Stimulated activated CD4-positive, alpha-beta T cell treated with anti-CD3 and anti-CD28 coated beads, Interleukin-1b, Interleukin-23, amount 100 ng/mL, for 4 hours (primary cell): ENCODE data around the gene EXOC2.
A peak's percentile ranks its signal among the peaks of the same experiment; 100 is the strongest.

ENCODE experiments used
- DNase-seq, 2 donors: peaks; one replicate each; pipeline ENCODE4 v3.0.0-alpha.2; 2020; ENCODE audit warnings: low read depth in 2 of 2

Gene EXOC2

GRCh38 chr6:527989-528673 is 164.8 kb downstream of the EXOC2 start:
- DNase-seq = no peak

- DNase-seq = peak in 1 of 2 donors; percentile 34
These were observed 168.1 kb downstream of the EXOC2 start for GRCh38 chr6:524803-525202.

- DNase-seq = no peak
These were observed 172.1 kb downstream of the EXOC2 start for GRCh38 chr6:520820-521219.

GRCh38 chr6:518218-518617 is 174.7 kb downstream of the EXOC2 start:
- DNase-seq = no peak

GRCh38 chr6:516213-516612 is 176.7 kb downstream of the EXOC2 start:
- DNase-seq = no peak

GRCh38 chr6:515267-515666 is 177.7 kb downstream of the EXOC2 start:
- DNase-seq = no peak

GRCh38 chr6:514396-514978 is 178.5 kb downstream of the EXOC2 start:
- DNase-seq = no peak

GRCh38 chr6:513961-514360 is 179.0 kb downstream of the EXOC2 start:
- DNase-seq = no peak

- no peak for DNase-seq
These were observed 179.9 kb downstream of the EXOC2 start for GRCh38 chr6:513058-513457.

- no peak for DNase-seq
These were observed 181.3 kb downstream of the EXOC2 start for GRCh38 chr6:511488-512137.

GRCh38 chr6:509676-510075 is 183.3 kb downstream of the EXOC2 start:
- DNase-seq = no peak

- DNase-seq = no peak
These were observed 184.3 kb downstream of the EXOC2 start for GRCh38 chr6:508614-509013.

- no peak for DNase-seq
These were observed 184.9 kb downstream of the EXOC2 start for GRCh38 chr6:508006-508405.

GRCh38 chr6:506920-507622 is 185.9 kb downstream of the EXOC2 start:
- no peak for DNase-seq

- peak; percentile 37 to 55 for DNase-seq
These were observed 186.4 kb downstream of the EXOC2 start for GRCh38 chr6:506508-506907.

- no peak for DNase-seq
These were observed 187.6 kb downstream of the EXOC2 start for GRCh38 chr6:505374-505773.

GRCh38 chr6:504446-504980 is 188.4 kb downstream of the EXOC2 start:
- no peak for DNase-seq

GRCh38 chr6:503610-504362 is 189.2 kb downstream of the EXOC2 start:
- no peak for DNase-seq

- no peak for DNase-seq
These were observed 190.2 kb downstream of the EXOC2 start for GRCh38 chr6:502761-503160.

GRCh38 chr6:501891-502601 is 190.9 kb downstream of the EXOC2 start:
- DNase-seq = peak; percentile 53 to 58

- DNase-seq = no peak
These were observed 193.3 kb downstream of the EXOC2 start for GRCh38 chr6:499617-500016.
